Erythroblast (primary cell): ENCODE measurements around the gene NSUN2.

Experiments used
- DNase-seq, 2 experiments: peaks; one replicate each; lab custom pipeline; 2025; lab: John Stamatoyannopoulos, UW
- GATA1 ChIP-seq: IDR thresholded peaks from 2 replicates; pipeline ENCODE4 v1.6.1; 2011; ENCODE audit warnings: low read depth, mild to moderate bottlenecking, control low read depth, low read length, moderate library complexity
- POLR2A ChIP-seq: IDR thresholded peaks from 2 replicates; pipeline ENCODE4 v1.6.1; 2011; ENCODE audit warnings: mild to moderate bottlenecking, low read length

NSUN2 gene

GRCh38 chr5:6604946-6605345 lies 27.9 kb downstream of the NSUN2 start:
- DNase-seq: no peak
- TF ChIP-seq GATA1: no peak
- TF ChIP-seq POLR2A: no peak

GRCh38 chr5:6604341-6604740 lies 28.5 kb downstream of the NSUN2 start:
- no peak for DNase-seq
- no peak for TF ChIP-seq GATA1
- TF ChIP-seq POLR2A: no peak

GRCh38 chr5:6603643-6604042 lies 29.2 kb downstream of the NSUN2 start:
- DNase-seq: no peak
- TF ChIP-seq POLR2A: no peak
- no peak for TF ChIP-seq GATA1

GRCh38 chr5:6602441-6602840 lies 30.4 kb downstream of the NSUN2 start:
- TF ChIP-seq POLR2A (no peak), GATA1 (no peak)
- DNase-seq: no peak

GRCh38 chr5:6601816-6602215 lies 31.0 kb downstream of the NSUN2 start:
- DNase-seq: no peak
- TF ChIP-seq GATA1 (no peak), POLR2A (no peak)

- no peak for TF ChIP-seq POLR2A
- TF ChIP-seq GATA1: no peak
Observed at GRCh38 chr5:6601271-6601670, 31.6 kb downstream of the NSUN2 start.

GRCh38 chr5:6599739-6600138 lies 33.1 kb downstream of the NSUN2 start:
- no peak for DNase-seq
- TF ChIP-seq GATA1 (no peak), POLR2A (no peak)

More at GRCh38 chr5:6601271-6601670, 31.6 kb downstream of the NSUN2 start:
- DNase-seq: no peak

- no peak for TF ChIP-seq POLR2A
- no peak for TF ChIP-seq GATA1
- no peak for DNase-seq
Observed at GRCh38 chr5:6598351-6598900, 34.4 kb downstream of the NSUN2 start.

- TF ChIP-seq POLR2A (no peak), GATA1 (no peak)
- no peak for DNase-seq
Observed at GRCh38 chr5:6597557-6597956, 35.3 kb downstream of the NSUN2 start.

- no peak for DNase-seq
- no peak for TF ChIP-seq GATA1
- no peak for TF ChIP-seq POLR2A
Observed at GRCh38 chr5:6596388-6596787, 36.5 kb downstream of the NSUN2 start.

- no peak for DNase-seq
- TF ChIP-seq GATA1: no peak
- TF ChIP-seq POLR2A: no peak
Observed at GRCh38 chr5:6595405-6595804, 37.4 kb downstream of the NSUN2 start.

GRCh38 chr5:6594066-6594465 lies 38.8 kb downstream of the NSUN2 start:
- TF ChIP-seq POLR2A: no peak
- no peak for TF ChIP-seq GATA1
- no peak for DNase-seq

GRCh38 chr5:6593148-6594016 lies 39.5 kb downstream of the NSUN2 start:
- TF ChIP-seq GATA1: no peak
- no peak for DNase-seq

GRCh38 chr5:6592601-6593000 lies 40.2 kb downstream of the NSUN2 start:
- no peak for DNase-seq

More at GRCh38 chr5:6592601-6593000, 40.2 kb downstream of the NSUN2 start:
- no peak for TF ChIP-seq GATA1
- no peak for TF ChIP-seq POLR2A
